Parathyroid adenoma (tissue), 2 donors: ENCODE data around the gene IGFBP2.
A peak's percentile ranks its signal among the peaks of the same experiment; 100 is the strongest.

ENCODE experiments used
- H2AFZ ChIP-seq: fragments of 300-600 bp; sonication (generic); one replicate; pipeline ENCODE4 v1.7.0; 2017; ENCODE audit warnings: antibody characterized with exemption, mild to moderate bottlenecking
- H3K27ac ChIP-seq: fragments of 300-600 bp; sonication (generic); one replicate; pipeline ENCODE4 v1.7.0; 2017
- H3K27me3 ChIP-seq: fragments of 300-600 bp; sonication (generic); one replicate; pipeline ENCODE4 v1.7.0; 2017; ENCODE audit warnings: low read length; ENCODE audit not compliant: control insufficient read depth, insufficient read depth
- H3K36me3 ChIP-seq: fragments of 300-600 bp; sonication (generic); one replicate; pipeline ENCODE4 v1.7.0; 2017; ENCODE audit warnings: low read length; ENCODE audit not compliant: control insufficient read depth, insufficient read depth
- H3K4me1 ChIP-seq: fragments of 300-600 bp; sonication (generic); one replicate; pipeline ENCODE4 v1.7.0; 2017; ENCODE audit warnings: control low read depth
- H3K4me2 ChIP-seq: fragments of 300-600 bp; sonication (generic); one replicate; pipeline ENCODE4 v1.7.0; 2017; ENCODE audit warnings: low read length
- H3K4me3 ChIP-seq: fragments of 300-600 bp; sonication (generic); one replicate; pipeline ENCODE4 v1.7.0; 2017; ENCODE audit warnings: low read depth, low read length
- H3K79me2 ChIP-seq: fragments of 300-600 bp; sonication (generic); one replicate; pipeline ENCODE4 v1.7.0; 2017; ENCODE audit warnings: control low read depth
- H3K9ac ChIP-seq: fragments of 300-600 bp; sonication (generic); one replicate; pipeline ENCODE4 v1.7.0; 2017; ENCODE audit warnings: mild to moderate bottlenecking
- H3K9me3 ChIP-seq: fragments of 300-600 bp; sonication (generic); one replicate; pipeline ENCODE4 v1.7.0; 2017; ENCODE audit warnings: low read length; ENCODE audit not compliant: control insufficient read depth
- TF ChIP-seq, protein P1 (sequence below): fragments of 300-600 bp; sonication (generic); IDR thresholded peaks from one replicate; pipeline ENCODE4 v1.7.0; 2017; ENCODE audit warnings: antibody characterized with exemption, mild to moderate bottlenecking
- donor health status: primary hyperparathyroidism.

IGFBP2 gene

DNA sequence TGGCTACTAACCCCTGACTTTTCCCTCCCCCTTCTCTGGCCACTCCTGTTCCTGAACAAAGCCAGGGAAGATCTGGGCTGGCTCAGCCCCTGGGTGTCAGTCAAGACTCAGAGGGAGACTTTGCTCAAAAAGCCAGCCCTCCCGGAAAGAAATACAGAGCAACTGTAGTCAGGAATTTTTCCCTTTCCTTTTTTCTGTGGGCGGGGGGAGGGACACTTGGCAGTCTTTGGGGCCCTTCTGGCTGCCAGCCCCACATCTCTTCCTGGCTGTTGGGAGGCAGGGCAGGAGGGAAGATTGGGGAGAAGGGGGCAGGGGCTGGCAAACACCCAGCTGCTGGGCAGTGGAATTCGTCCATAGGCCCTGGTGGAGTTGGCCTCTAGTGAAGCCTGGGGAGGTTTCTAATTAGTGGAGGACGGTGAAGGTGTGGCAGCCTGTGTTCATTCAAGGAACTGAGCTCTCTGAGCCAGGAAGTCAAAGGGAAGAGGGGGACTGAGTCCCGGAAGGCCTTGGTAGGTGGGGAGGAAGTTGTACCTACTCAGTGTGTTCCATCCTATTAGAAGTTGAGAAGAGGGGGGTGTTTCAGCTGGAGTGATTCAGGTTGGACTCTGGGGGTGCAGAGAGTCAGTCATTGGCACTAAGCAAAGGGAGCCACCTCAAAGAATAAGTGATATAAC is 10.9 kb downstream of the IGFBP2 start:
- Histone ChIP-seq H3K27me3 (no peaks in the 10 kb centered on the region), H3K79me2 (no peaks in the 10 kb centered on the region), H3K27ac (peak overlapping the region; percentile 44), H3K4me2 (no peak overlapping the region), H3K36me3 (no peaks in the 10 kb centered on the region), H3K4me1 (no peaks in the 10 kb centered on the region), H3K9me3 (no peaks in the 10 kb centered on the region), H3K4me3 (no peak overlapping the region), H2AFZ (no peak overlapping the region), H3K9ac (no peak overlapping the region)
- TF ChIP-seq, protein P1, sequence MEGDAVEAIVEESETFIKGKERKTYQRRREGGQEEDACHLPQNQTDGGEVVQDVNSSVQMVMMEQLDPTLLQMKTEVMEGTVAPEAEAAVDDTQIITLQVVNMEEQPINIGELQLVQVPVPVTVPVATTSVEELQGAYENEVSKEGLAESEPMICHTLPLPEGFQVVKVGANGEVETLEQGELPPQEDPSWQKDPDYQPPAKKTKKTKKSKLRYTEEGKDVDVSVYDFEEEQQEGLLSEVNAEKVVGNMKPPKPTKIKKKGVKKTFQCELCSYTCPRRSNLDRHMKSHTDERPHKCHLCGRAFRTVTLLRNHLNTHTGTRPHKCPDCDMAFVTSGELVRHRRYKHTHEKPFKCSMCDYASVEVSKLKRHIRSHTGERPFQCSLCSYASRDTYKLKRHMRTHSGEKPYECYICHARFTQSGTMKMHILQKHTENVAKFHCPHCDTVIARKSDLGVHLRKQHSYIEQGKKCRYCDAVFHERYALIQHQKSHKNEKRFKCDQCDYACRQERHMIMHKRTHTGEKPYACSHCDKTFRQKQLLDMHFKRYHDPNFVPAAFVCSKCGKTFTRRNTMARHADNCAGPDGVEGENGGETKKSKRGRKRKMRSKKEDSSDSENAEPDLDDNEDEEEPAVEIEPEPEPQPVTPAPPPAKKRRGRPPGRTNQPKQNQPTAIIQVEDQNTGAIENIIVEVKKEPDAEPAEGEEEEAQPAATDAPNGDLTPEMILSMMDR = no peak

DNA sequence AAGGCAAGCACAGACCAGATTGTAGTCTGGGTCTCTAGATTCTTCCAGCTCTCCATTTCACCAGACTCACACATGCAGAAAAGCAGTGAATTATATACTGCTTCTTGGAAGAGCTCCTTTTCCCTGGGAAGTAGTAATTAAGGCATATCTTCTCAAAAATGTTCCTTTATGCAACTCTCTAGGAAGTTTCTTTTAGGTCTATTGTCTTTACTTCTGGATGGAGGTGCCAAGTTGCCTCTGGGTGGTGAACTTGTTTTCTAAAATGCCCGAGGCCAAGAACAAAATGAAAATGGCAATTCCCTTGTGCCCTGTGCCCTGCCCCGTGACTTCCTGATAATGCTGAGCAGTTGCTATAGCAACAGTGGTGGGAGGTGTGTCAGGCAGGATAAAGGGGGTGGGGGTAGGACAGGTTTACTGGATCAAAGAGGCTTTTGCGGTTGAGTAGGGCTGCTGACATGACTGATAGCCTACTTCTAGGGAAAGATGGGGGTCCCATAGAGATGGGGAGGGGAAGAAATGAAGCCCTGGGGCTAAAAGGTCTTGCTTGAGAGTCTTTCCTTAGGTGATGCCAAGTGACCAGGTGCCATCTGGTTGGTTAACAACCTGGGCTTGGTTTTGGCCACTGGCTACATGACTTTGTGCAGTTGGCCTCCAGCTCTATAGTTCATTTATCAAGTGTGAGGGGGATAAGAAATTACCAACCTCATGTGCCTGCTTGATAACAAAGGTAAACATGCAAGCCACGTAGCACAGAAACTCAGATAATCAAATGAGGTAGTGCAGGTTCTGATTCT is 11.8 kb downstream of the IGFBP2 start:
- no peaks in the 10 kb centered on the region for H3K27me3 ChIP-seq
- H3K27ac ChIP-seq = peak overlapping the region; percentile 44
- H2AFZ ChIP-seq = no peak overlapping the region
- H3K4me1 ChIP-seq = no peaks in the 10 kb centered on the region
- no peak overlapping the region for H3K9ac ChIP-seq
- TF ChIP-seq, protein P1 = no peak
- no peaks in the 10 kb centered on the region for H3K9me3 ChIP-seq
- no peak overlapping the region for H3K4me3 ChIP-seq
- H3K36me3 ChIP-seq = no peaks in the 10 kb centered on the region
- no peaks in the 10 kb centered on the region for H3K79me2 ChIP-seq
- H3K4me2 ChIP-seq = no peak overlapping the region

DNA sequence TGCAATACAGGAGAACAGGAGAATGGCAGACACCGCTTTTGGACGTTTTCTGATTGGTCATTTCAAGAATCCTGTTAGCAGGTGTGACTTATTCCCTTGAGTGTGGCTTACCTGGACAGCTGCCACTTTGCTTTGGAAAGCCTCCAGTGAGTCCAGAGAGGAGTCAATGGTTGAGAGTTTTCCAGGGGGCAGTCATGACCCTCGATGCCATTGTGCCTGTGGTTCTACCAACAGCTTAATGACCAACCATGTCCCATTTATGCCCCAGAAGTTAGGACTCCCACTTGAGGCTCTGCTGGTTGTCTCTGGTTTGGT is 12.4 kb downstream of the IGFBP2 start:
- TF ChIP-seq, protein P1 = no peak
- Histone ChIP-seq H3K27ac (no peak overlapping the region), H2AFZ (no peak overlapping the region), H3K79me2 (no peaks in the 10 kb centered on the region), H3K9ac (no peak overlapping the region), H3K27me3 (no peaks in the 10 kb centered on the region), H3K4me1 (no peaks in the 10 kb centered on the region), H3K4me2 (no peak overlapping the region), H3K9me3 (no peaks in the 10 kb centered on the region), H3K4me3 (no peak overlapping the region), H3K36me3 (no peaks in the 10 kb centered on the region)

DNA sequence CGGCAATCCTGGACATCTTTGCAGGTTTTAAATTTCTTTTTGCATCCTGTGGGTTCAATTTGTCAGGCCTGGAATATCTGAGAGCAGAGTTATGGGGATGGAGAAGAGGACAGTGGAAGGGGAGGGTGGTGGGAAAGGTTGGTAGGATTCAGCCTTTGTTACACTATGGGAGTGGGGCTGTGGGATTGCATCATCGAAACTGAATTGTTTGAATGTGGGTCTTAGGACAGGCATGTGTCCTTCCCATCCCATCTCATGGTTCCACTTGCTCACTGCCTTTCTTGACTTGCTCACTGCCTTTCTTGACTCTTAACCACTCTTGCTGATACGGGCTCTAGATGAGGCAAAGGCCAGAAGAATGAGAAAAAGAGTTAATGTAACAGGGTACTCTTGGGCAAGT is 12.9 kb downstream of the IGFBP2 start:
- TF ChIP-seq, protein P1 = no peak
- Histone ChIP-seq H3K36me3 (no peaks in the 10 kb centered on the region), H3K4me2 (no peak overlapping the region), H3K4me3 (no peak overlapping the region), H3K4me1 (no peaks in the 10 kb centered on the region), H3K79me2 (no peaks in the 10 kb centered on the region), H2AFZ (no peak overlapping the region), H3K9me3 (no peaks in the 10 kb centered on the region), H3K27ac (no peak overlapping the region), H3K27me3 (no peaks in the 10 kb centered on the region), H3K9ac (no peak overlapping the region)

DNA sequence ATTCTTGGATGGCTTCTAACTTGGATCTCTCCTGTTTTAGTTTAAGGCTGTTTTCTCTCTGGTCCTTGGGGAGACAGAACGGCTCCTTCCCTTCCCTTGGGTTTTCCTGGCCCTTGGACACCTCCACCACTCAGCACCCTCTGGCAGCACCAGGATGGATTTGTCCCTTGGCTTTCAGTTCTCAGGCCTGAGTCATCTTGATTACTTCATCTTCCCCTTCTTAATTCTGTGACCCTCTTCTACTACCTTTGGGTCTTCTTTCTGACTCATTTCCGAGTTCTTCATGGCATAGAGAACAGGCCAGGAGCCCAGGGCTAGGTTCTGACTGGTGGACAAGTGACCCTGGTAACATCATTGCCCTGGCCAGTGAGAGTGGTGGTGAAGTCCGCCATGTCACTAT is 14.9 kb downstream of the IGFBP2 start:
- H3K9me3 ChIP-seq = no peaks in the 10 kb centered on the region
- TF ChIP-seq, protein P1 = no peak
- H3K27ac ChIP-seq = no peak overlapping the region
- H3K4me3 ChIP-seq = no peak overlapping the region
- no peaks in the 10 kb centered on the region for H3K4me1 ChIP-seq
- no peaks in the 10 kb centered on the region for H3K79me2 ChIP-seq
- H2AFZ ChIP-seq = no peak overlapping the region
- no peaks in the 10 kb centered on the region for H3K27me3 ChIP-seq
- H3K36me3 ChIP-seq = no peaks in the 10 kb centered on the region
- H3K9ac ChIP-seq = no peak overlapping the region
- no peak overlapping the region for H3K4me2 ChIP-seq
